H1 (cell line): ENCODE measurements around the gene FCN3.

Experiments
- EZH2 ChIP-seq: fragments of 200-600 bp; sonication (generic); IDR thresholded peaks from 2 replicates; pipeline ENCODE4 v1.7.1; 2012; ENCODE audit warnings: low read depth, mild to moderate bottlenecking, moderate library complexity, low read length, inconsistent platforms; ENCODE audit not compliant: severe bottlenecking
- FOSL1 ChIP-seq: IDR thresholded peaks from 2 replicates; pipeline ENCODE4 v1.6.1; 2011; ENCODE audit warnings: mild to moderate bottlenecking, low read depth, low read length, moderate library complexity; ENCODE audit not compliant: insufficient read depth
- POLR2AphosphoS5 ChIP-seq: IDR thresholded peaks from 2 replicates; pipeline ENCODE4 v1.6.1; 2011; ENCODE audit warnings: low read depth, low read length
- SRF ChIP-seq: IDR thresholded peaks from 2 replicates; pipeline ENCODE4 v1.6.1; 2011; ENCODE audit warnings: mild to moderate bottlenecking, low read depth, low read length, moderate library complexity
- TAF1 ChIP-seq: IDR thresholded peaks from 2 replicates; pipeline ENCODE4 v1.6.1; 2011; ENCODE audit warnings: mild to moderate bottlenecking, low read depth, low read length
- TF ChIP-seq, protein P1 (sequence below), 3 experiments: IDR thresholded peaks; 1 replicate in 2 of 3; 2 replicates in 1 of 3; pipeline versions ENCODE4 v1.5.1 to v1.6.1; 2011; ENCODE audit warnings: low read length in 3 of 3, mild to moderate bottlenecking in 3 of 3, inconsistent platforms in 2 of 3, low read depth in 1 of 3, moderate library complexity in 1 of 3; ENCODE audit not compliant: insufficient read depth in 1 of 3; ENCODE audit errors: control extremely low read depth in 1 of 3

DNA sequence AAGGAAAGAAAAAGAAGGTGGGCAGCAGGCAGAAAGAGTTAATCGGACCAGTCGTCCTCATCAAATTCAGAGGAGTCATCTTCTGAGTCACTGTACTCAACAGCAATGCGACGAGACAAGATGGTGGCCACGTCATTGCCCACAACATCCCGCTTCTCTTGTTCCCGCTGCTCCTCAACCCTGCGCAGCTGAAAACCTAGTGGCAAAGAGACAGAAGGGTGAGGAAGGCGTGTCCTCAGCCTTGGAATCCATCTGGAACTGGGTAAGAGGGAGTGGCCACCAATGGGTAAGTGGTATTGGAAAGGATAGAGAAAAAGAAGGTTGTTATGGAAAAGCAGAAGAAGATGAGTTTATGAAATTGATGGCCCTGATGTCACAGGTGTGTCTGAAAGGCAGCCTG lies 33.5 kb upstream of the FCN3 start:
- no peak for TF ChIP-seq TAF1
- TF ChIP-seq, protein P1, sequence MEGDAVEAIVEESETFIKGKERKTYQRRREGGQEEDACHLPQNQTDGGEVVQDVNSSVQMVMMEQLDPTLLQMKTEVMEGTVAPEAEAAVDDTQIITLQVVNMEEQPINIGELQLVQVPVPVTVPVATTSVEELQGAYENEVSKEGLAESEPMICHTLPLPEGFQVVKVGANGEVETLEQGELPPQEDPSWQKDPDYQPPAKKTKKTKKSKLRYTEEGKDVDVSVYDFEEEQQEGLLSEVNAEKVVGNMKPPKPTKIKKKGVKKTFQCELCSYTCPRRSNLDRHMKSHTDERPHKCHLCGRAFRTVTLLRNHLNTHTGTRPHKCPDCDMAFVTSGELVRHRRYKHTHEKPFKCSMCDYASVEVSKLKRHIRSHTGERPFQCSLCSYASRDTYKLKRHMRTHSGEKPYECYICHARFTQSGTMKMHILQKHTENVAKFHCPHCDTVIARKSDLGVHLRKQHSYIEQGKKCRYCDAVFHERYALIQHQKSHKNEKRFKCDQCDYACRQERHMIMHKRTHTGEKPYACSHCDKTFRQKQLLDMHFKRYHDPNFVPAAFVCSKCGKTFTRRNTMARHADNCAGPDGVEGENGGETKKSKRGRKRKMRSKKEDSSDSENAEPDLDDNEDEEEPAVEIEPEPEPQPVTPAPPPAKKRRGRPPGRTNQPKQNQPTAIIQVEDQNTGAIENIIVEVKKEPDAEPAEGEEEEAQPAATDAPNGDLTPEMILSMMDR (IDR thresholded peaks at IDR 0.05; ENCODE audit: control extremely low read depth in 1 of 3, insufficient read depth in 1 of 3, low read depth in 1 of 3, low read length in 3 of 3), result no peak
- no peak for TF ChIP-seq FOSL1
- TF ChIP-seq POLR2AphosphoS5, result no peak
- TF ChIP-seq SRF, result no peak
- TF ChIP-seq EZH2, result no peak
